Suprapubic skin (tissue), 4 donors: ENCODE measurements around the gene RBM19.

Source experiments
- CTCF ChIP-seq, 2 donors: fragments of 200-600 bp in 1 of 2; fragments of 450-650 bp in 1 of 2; sonication (generic) in 1 of 2; IDR thresholded peaks; one replicate each; pipeline ENCODE4 v1.5.1; 2016 to 2019; ENCODE audit warnings: antibody characterized with exemption in 2 of 2, mild to moderate bottlenecking in 1 of 2, moderate library complexity in 1 of 2
- EP300 ChIP-seq: sonication (generic); formaldehyde crosslinking; IDR thresholded peaks from one replicate; pipeline ENCODE4 v1.6.1; 2017; ENCODE audit warnings: antibody characterized with exemption
- POLR2A ChIP-seq, 2 donors: fragments of 450-650 bp; IDR thresholded peaks; one replicate each; pipeline ENCODE4 v1.6.1; 2017; ENCODE audit warnings: antibody characterized with exemption in 2 of 2, mild to moderate bottlenecking in 2 of 2, moderate library complexity in 2 of 2
- POLR2AphosphoS5 ChIP-seq, 3 donors: sonication (generic); formaldehyde crosslinking; IDR thresholded peaks; one replicate each; pipeline ENCODE4 v1.6.1; 2017; ENCODE audit warnings: antibody characterized with exemption in 3 of 3

- TF ChIP-seq CTCF (IDR thresholded peaks at IDR 0.05) (no peak), EP300 (no peak), POLR2A (IDR thresholded peaks at IDR 0.05) (no peak), POLR2AphosphoS5 (IDR thresholded peaks at IDR 0.05) (no peak)
Observed at GRCh38 chr12:113798552-113798951, 167.6 kb downstream of the RBM19 start.
